Measurements from ENCODE around the gene SMIM26.

Gene SMIM26

DNA sequence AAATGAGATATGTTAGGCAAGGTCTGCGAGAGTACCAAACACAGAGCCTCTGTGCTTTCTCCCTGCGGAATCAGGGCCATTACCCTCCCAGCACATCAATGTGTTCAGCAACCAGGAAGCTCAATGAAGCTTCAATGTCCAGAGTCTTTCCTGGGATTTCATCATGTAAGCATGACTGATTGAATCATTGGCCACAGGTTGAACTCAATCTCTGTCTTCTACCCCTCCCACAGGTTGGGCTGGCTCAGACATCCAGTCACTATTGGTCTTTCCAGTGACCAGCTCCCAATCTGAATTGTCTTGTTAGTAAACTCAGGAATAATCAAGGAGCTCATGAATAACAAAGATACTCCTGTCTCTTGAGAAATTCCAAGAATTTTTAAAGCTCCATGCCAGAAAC is 17.9 kb downstream of the SMIM26 start:
- DNase-seq (ENCODE audit: low spot score) = peak; percentile 80

DNA sequence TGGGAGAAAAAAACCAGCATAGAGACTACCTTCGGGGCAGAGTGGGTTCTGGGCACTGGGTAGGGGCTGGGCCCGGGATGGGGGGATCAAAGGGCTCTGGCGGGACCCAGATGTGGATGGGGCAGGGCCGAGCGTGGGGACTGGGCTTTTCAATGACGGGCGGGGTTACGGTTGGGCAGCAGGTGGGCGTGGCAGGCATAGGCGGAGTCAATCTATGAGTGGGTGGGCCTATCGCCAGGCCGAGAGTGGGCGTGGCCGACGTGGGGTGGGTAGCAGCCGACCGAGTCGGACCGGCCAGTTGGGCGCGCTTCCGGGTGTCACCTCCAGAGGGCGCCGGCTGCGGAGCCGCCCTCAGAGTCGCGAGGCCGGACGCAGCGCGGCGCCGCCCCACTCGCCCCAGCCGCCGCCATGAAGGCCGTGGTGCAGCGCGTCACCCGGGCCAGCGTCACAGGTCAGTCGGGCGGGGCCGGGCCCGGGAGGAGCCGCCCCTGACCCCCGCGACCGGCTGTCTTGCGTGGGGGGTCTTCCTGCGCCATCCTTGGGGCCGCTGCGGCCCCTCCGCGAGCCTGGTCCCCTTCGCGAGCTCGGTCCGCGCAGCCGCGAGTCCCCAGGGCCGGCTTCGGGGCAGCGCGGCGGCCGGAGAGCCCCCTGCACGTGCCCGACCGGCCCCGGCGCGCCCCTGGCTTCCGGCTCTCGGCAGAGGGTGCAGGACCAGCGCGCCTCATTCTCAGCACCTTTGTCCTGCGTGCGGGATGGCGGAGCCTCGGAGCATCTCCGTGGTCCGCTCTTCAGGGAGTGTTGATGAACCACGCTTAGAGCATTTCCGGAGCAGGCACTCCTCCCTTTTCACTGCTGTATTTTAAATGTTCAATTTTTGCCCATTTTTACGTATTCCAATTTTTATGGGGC is 20.7 kb downstream of the SMIM26 start, which contains the start of gene DTD1:
Gene DTD1 (plus strand): TSS at position 390 of the 909 bp plus-strand sequence. CDS start 19 bp downstream, at position 409.
- peak; percentile 87 for DNase-seq (ENCODE audit: low spot score)

DNA sequence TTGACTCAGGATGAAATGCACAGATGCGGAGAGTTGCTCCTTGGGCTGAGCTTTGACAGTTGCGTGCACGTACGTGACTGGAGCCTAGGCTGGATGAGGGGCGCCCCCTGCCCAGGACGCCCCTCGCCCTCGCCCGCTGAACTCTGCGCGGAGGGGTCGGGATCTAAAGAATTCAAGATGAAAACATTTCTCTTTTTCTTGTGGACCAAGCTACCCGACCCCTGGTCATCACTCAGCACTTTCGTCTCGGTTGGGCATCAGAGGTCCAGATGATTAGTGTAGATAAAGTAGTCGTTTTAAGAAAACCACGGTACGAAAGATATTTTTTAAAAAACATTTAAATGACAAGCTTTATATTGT is 21.3 kb downstream of the SMIM26 start:
- no peak for DNase-seq (ENCODE audit: low spot score)

DNA sequence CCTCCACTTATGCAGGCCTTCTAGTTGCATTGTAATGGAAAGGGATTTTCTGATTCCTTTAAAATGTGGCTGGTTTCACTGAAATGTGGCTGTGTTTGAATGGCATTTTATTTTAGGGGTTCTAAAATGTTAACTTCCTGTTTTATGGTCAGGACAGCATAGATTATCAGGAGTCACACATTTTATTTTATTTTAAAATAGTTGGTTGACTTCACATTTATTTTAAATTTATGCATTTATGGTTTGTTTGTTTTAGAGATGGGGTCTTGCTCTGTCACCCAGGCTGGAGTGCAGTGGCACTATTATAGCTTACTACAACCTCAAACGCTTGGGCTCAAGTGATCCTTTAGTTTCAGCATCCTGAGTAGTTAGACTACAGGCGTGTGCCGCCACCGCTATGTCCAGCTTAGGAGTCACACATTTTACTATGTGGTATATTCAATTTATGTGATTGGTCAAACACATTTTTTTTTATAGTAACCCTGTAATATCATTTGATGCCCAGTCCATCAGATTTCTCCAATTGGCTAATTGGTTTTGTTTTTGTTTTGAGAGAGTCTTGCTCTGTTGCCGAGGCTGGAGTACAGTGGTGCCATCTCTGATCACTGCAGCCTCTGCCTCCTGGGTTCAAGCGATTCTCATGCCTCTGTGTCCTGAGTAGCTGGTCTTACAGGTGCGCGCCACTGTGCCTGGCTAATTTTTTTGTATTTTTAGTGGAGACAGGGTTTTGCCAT is 22.9 kb downstream of the SMIM26 start:
- no peak for DNase-seq (ENCODE audit: low spot score)

DNA sequence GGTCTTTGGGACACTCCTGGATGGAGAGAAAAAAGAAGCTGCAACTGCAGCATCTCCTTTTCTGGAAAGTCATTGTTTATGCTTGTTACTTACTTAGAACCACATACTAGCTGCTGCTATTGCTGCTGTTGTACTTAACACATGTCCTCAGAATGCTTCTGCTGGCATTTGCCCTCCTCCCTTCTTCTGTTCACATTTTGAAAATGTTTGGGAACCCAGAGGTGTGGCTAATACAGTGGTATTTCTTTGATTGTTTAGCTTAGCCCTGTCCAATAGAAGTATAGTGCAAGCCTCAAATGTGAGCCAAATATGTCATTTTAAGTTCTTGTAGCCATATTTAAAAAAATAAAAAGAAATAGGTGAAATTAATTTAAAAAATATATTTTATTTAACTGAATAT is 29.0 kb downstream of the SMIM26 start:
- DNase-seq (ENCODE audit: low spot score) = no peak

DNA sequence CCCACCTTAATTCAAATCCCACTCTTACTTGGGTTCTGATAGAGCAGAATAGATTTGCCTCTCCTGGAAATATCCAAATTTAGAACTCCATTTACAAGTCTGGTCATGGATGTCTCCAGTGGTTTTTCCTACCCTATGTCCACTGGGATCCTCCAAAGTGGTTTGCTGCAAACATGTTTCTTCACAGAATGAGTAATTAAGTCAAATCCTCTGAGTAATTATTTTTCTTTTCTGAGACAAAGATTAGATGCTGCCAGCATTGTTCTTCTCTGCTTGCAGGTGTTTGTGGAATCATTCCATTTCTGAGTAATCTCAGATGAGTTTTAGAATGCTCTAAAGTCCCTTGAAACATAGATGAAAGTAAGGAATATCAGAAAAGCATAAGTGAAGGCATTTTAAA is 42.5 kb downstream of the SMIM26 start:
- no peak for DNase-seq (ENCODE audit: low spot score)

DNA sequence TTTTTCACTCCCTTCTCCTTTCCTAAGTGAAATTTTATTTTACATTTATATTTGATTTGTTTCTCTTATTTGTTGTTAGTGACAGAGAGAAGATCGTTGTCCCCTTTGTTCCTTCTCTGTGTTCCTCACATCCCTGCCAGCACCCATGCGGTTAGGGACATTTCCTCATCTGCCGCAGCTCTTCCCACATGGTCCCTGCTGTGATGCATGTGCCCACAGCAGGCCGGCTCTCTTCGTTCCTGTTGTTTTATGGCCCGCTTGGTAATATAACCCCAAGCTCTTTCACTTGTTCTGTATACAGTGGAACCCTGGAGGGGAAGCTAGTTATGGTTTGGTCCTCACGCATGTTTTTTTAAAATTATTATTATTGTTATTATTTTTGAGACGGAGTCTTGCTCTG is 44.3 kb downstream of the SMIM26 start:
- no peak for DNase-seq (ENCODE audit: low spot score)

DNA sequence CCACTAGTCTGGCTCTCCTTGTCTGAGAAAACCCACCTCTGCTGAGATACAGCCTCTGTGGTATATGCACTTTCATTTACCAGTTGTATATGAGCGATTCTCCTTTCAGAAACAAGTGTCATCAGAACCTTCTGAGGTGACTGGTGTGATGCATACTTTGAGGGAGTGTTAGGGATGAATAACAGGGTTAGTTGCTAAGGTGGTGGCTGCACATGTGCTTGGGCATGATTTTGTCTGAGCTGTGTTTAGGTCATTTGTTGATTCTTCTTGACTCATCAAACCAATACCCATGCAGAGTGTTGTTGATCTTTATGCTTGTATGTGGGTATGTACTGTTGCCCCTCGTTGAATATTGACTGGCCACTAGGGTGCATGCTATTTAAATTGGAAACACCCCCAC is 46.3 kb downstream of the SMIM26 start:
- no peak for DNase-seq (ENCODE audit: low spot score)

DNA sequence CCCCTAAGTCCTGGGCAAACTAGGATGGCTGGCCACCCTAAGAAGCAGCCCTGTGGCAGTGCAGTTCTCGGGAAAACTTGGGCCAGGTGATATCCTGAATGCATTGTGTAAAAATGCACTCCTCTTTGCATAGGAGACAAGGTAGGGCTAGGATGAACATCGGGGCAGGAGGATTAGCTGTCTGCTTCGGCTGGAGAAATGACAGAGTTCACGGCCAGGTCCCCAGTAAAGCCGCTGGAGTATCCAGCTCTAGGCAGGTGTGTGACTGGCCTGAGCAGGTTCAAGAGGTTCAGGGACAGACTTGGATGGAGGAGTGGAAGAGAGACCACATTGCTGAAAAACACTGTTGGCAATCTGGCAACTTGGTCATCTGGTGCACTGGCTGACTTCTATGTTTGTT is 47.0 kb downstream of the SMIM26 start:
- DNase-seq (ENCODE audit: low spot score) = no peak

DNA sequence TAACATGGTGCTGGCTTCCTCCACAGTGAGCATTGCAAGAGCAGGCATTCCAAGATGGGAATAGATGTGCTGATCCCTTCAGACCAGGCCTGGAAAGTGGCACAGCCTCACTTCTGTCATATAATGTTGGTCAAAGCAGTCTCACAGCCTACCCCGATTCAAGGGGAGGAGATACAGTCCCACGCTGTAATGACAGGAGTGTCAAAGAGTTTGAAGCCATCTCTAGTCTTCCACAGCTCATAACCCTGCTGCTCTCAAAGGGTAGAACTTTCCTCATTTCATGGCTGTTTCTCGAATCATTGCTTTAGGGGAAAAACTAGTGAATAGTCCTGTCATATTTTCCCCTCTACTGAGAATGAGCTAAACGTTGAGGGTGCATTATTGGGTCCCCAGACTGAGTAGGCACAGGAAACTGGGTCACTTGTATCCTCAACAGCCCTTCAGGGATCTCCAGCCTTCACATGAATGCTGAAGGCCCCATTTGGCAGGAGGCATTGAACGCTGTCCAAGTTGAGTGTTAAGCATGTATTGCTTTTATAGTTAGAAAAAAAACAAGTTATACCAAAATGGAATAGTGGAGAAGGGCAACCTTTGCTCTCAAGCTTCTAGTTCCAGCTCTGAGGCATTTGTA is 47.9 kb downstream of the SMIM26 start:
- DNase-seq (ENCODE audit: low spot score) = no peak

Measured in LoVo (cell line).